IPS-11a (cell line): ENCODE results near the gene ZNF565.
"Not testable (repeated sequence)": the region's sequence is repeated elsewhere in the genome, so short reads cannot be mapped to it uniquely, and the experiment has no call there.

Source experiments
- H3K4me3 ChIP-seq: one replicate; pipeline ENCODE4 v1.5.1; 2013; ENCODE audit warnings: low read depth, low read length, control low read depth

Gene ZNF565

GRCh38 chr19:36152019-36152351 is 62.5 kb downstream of the ZNF565 start:
- peak overlapping the region; percentile 28 for H3K4me3 ChIP-seq

DNA sequence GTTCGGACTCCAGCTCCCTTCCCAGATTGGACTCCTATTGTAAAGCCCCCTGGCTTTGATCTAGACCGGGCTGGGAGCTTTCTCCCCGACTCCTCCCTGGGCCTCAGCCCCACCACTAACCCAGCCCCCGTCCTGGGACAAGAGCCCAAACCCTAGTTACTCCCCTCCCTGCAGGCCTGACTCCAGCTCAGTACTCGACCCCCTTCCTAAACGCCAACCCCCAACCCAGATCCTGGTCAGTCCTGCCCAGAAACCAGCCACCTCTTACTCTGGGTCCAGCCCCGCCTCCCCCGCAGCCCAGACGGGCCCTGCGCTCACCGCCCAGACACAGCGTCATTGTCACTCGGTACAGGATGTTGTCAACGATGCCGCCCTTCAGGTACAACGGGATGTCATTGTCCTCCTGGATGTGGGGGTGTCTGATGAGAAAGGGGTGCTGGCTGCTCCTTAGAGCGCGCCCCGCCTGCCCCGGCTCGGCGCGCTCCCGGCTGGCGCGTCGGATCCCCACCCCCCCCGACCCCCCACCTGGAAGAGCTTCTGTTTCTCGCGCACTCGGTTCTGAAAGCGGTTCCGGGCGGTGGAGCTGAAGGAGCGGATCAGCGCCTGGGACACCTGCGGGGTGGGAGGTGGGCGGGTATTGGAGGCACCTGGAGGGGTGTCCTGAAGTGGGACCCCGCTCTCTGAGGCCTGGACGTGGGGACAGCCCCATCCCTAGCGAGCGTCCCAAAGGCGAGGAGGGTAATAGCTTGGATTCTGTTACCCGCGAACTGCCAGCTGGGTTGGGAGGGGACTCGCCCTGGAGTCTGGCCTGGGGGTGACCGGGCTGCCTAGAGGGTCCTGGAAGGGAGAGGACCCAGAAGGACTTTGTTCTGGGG is 63.1 kb downstream of the ZNF565 start:
- peak overlapping the region; percentile 28 for H3K4me3 ChIP-seq

DNA sequence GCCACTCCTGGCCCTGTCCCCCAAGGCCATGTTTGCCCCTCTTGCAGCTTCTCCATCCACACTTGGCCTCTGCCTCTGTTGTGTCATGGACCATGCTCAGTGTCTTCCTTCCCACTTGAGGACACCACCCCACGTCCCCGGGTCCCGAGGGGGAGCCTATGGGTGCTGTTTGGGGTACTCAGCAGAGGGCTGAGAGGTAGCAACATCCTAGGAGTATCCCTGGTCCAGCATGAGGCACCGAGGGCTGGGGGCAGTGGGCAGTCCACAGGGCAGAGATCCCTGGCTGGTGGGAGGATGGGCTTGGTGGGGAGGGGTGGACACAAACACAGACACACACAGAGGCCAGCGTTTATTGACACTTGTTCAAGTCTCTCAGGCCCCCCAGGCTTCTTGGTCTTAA is 63.9 kb downstream of the ZNF565 start:
- H3K4me3 ChIP-seq, result no peak overlapping the region

- no peak overlapping the region for H3K4me3 ChIP-seq
Observed at GRCh38 chr19:36149673-36150406, 64.6 kb downstream of the ZNF565 start.

DNA sequence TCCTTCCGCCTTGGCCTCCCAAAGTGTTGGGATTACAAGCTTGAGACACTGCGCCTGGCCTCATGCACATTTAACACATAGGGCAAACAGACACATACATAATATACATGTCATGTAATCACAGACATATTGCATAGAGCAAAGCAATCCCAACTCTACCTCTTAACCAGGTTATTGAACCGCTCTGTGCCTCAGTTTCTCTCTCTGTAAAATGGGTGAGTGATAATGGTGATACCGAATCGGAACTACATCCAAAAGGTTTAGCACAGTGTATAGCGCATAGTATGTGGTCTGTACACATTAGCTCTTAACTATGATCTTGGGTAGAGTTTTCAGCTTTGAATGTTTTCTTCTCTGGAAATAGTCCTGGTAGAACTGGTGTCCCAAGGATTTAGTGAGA is 69.8 kb downstream of the ZNF565 start:
- H3K4me3 ChIP-seq, result no peak overlapping the region

- H3K4me3 ChIP-seq, result no peak overlapping the region
Observed at GRCh38 chr19:36142496-36142895, 72.0 kb downstream of the ZNF565 start.

- no peak overlapping the region for H3K4me3 ChIP-seq
Observed at GRCh38 chr19:36142046-36142445, 72.4 kb downstream of the ZNF565 start.

GRCh38 chr19:36141039-36141927 is 73.2 kb downstream of the ZNF565 start:
- H3K4me3 ChIP-seq, result peak overlapping the region; percentile 91

DNA sequence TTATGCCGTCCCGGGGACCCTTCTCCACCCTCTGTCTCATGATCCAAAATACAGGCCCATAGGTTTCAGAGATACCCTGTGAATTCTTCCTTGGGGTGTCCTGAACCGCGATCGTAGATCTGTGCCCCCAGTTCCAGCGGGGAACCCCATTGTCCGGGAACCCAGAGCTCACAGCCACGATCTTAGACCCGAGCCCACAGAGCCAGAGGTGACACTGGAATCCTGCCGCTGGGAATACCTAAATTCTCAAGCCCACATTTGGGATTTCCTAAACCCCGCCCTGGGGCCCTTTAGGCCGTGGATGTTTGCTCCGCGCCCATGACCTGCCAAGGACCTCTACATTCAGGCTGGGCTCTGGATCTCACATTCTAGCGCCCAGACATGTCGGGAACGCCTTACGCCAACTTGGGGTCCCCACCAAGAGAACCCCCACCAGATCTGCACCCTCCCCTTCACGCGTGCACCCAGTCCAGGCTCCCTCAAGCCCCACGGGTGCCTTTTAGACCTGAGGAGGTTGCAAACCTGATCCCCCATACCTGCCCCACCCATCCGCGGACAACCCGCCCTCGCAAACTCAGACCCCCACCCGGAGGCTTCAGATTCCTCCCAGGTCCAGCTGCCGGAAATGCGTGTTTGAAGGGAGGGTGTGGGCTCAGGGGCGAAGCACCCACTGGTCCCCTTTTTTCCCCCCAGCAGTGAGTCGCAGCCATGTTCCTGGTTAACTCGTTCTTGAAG is 74.0 kb downstream of the ZNF565 start:
- H3K4me3 ChIP-seq, result peak overlapping the region; percentile 91

GRCh38 chr19:36139473-36140303 is 74.8 kb downstream of the ZNF565 start, which contains the start of gene CAPNS1:
CAPNS1 (plus strand) TSS chr19:36140066; CDS start chr19:36141012, 946 bp downstream.
- H3K4me3 ChIP-seq, result peak within 1 kb of the TSS; percentile 91

- peak overlapping the region; percentile 91 for H3K4me3 ChIP-seq
Observed at GRCh38 chr19:36139120-36139472, 75.4 kb downstream of the ZNF565 start.

DNA sequence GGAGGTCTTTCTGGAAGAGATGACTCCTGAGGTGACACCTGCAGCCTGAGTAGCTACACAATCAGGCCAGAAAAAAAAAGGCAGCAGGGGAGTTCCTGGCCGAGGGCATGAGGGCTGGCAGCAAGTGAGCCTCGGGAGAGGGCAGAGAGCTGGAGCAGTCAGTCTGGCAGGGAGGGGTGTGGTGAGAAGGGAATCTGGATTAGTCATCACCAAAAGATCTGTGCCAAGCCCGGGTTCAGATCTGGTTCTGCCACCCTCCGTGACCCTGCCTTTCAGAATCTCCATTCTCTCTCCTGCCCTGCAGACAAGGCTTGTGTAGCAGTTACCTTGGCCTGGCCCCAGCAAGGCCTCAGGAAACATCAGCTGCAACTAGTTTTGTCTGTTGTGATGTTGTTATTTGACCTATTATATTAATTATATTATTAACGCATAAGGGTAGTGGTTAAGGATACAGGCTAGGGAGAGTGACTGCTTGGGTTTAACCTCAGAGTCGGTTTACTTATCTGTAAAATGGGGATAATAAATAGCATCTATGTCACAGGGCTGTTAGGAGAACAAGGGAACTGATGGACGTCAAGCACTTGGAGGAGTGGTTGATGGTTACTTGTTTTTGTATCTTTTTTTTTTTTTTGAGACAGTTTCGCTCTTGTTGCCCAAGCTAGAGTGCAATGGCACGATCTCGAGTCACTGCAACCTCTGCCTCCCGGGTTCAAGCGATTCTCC is 77.3 kb downstream of the ZNF565 start:
- H3K4me3 ChIP-seq, result no peak overlapping the region

DNA sequence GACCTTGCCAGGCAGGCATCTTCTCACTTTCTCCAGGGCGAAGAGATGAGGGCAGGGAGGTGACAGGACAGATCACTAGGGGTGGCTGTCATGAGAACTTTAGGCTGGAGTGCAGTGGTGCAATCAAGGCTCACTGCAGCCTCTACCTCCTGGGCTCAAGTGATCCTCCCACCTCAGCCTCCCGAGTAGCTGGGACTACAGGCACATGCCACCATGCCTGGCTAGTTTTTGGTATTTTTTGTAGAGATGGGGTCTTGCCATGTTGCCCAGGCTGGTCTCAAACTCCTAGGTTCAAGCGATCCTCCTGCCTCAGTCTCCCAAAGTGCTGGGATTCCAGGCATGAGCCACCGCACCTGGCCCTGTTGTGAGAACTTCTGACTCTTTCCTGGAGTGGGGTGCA is 79.6 kb downstream of the ZNF565 start:
- H3K4me3 ChIP-seq, result not testable (repeated sequence)
